GM20431 (cell line): Measurements from ENCODE around the gene FAM43A.

ENCODE experiments used
- in situ Hi-C: fragments of 300-500 bp; cut with MseI, MboI; formaldehyde crosslinking; loops from one replicate; pipeline ENCODE4 v1.15.0; 2020; ENCODE audit warnings: low sequenced_read_pairs; ENCODE audit not compliant: unreplicated experiment

FAM43A gene

DNA sequence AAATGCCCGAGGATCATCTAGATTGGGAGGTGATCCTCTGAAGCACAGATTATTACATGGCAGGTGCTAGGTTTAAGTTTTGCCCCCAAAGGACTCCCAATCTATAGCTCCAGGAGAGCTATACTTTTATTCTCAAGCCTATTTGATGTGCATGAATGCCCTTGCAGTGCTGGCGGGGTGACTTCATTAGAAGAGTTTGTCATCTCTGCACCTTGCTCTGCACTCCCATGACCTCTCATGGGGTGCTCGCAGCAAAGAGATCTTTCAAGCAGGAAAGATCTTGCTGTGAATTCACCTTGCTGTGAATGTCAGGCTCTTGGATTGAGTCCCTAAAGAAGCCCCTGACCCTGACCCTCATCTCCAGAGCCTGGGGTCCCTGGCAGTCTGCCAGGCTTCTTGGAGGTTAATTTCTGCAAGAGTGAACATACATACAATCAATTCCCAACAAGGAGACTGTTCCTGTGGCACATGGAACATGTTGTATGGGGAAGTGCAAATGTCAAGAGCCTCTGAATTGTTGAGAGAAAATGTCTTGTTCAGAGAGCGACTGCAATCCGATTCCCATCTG is 45.9 kb downstream of the FAM43A start:
- in situ Hi-C loops: no loop called here

DNA sequence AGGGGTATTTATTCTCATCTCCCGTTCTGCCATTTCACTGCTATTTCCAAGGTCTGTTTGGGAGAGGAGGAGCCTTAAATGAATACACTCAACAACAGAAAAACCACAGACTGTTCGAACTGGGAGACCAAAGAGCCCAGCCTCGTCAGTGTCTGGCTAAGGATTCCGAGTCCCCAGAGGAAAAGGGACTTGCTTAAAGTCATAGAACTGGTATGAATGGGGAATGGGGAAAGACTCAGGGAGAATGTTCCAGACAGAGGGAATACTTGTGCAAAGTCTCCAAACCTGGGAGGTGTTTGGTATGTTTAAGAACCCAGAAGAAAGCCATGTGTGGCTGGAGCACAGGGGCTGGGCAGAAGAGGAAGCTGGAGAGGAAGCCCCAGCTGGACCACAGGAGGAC is 46.9 kb downstream of the FAM43A start:
- in situ Hi-C loops: no loop called here

DNA sequence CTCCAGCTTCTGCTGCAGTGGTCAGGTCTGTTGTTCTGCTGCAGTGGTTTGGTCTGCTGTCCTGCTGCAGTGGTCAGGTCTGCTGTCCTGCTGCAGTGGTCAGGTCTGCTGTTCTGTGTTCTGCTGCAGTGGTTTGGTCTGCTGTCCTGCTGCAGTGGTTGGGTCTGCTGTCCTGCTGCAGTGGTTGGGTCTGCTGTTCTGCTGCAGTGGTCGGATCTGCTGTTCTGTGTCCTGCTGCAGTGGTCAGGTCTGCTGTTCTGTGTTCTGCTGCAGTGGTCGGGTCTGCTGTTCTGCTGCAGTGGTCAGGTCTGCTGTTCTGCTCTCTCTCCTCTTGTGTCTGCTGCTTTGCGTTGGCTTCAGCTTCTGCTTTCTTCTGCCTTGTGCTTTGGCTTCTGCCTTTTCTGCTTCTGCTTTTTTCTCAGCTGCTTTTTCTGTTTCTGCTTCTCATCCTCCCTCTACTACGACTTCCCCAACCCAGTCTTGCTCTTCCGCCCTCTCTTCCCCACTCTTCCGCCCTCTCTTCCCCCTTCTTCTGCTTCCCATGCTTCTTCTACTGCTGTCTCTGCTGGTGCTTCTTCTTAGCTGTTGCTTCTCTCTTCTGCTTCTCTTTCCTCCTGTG is 50.7 kb downstream of the FAM43A start:
- in situ Hi-C loops: no loop called here

DNA sequence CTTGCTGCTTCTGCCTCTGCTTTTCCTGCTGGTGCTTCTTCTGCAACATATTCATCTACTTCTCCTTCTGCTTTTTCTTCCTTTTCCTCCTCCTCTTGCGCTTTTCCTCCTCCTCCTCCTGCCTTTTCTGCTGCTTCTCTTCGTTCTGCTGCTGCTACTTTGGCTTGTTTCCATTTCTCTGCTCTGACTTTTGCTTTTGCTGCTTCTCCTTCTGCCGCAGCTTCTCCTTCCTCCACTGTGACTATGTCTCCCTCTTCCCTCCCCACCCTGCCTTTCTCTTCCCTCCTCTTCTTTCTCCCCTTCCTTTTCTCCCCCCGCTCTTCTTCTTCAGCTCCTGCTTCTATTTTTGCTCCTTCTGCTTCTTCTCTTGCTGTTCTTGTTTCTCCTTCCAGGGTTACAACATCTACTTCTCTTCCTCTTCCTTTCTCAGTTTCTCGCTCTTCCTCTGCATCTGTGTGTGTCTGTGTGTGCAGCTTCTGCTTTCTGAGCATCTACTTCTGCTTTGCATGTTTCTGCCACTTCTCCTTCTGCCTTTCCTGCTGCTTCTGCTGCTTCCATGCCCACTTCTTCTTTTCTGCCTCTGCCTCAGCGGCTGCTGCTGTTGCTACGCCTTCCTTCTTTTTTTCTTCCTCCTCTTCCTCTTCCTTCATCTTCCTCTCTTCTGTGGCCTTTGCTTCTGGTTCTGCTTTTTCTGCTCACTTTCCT is 51.4 kb downstream of the FAM43A start:
- in situ Hi-C loops: no loop called here
